ENCODE results near the gene KRTAP3-3. TPM values are rescaled to one million over a fixed set of nuclear protein-coding genes. Genes with fewer than 3 reads are reported as not detected.

The KRTAP3-3 gene
- total and polyA plus RNA-seq, 5 donors from 2014 or later = not detected

- H3K36me3 ChIP-seq (ENCODE audit: control insufficient read depth, insufficient read depth, low read length) = no peaks in the 10 kb centered on the region
- no peaks in the 10 kb centered on the region for H3K36me3 Mint-ChIP-seq
- no peak overlapping the region for H3K4me3 ChIP-seq (ENCODE audit: low read depth, low read length)
- H3K4me1 Mint-ChIP-seq = no peaks in the 10 kb centered on the region
- DNase-seq (no peak), ATAC-seq (ENCODE audit: low read depth in 2 of 2) (no peak)
- no peak overlapping the region for H3K27ac Mint-ChIP-seq
- H3K4me1 ChIP-seq (ENCODE audit: control insufficient read depth, insufficient read depth, low read length, poor library complexity, severe bottlenecking) = no peaks in the 10 kb centered on the region
- peaks cover 29% of the 10 kb centered on the region for H3K27me3 Mint-ChIP-seq
- H3K9me3 Mint-ChIP-seq = peaks cover 0 to 1% (median 0%) of the 10 kb centered on the region in 7 donors
- H3K27me3 ChIP-seq (ENCODE audit: control insufficient read depth, insufficient read depth, low read length) = peaks cover 9% of the 10 kb centered on the region
- no peak overlapping the region for H3K27ac ChIP-seq (ENCODE audit: insufficient read depth, low read length, poor library complexity, severe bottlenecking)
- no peaks in the 10 kb centered on the region for H3K9me3 ChIP-seq (ENCODE audit: control insufficient read depth in 2 of 2, low read length in 2 of 2)
- H3K4me3 Mint-ChIP-seq = no peak overlapping the region
Measured at GRCh38 chr17:41024697-41025096, 30.7 kb upstream of the KRTAP3-3 start.

GRCh38 chr17:41020336-41020735 is 26.4 kb upstream of the KRTAP3-3 start:
- no peak overlapping the region for H3K4me3 Mint-ChIP-seq
- Histone ChIP-seq H3K9me3 (ENCODE audit: control insufficient read depth in 2 of 2, low read length in 2 of 2) (no peaks in the 10 kb centered on the region), H3K36me3 (ENCODE audit: control insufficient read depth, insufficient read depth, low read length) (no peaks in the 10 kb centered on the region), H3K27ac (ENCODE audit: insufficient read depth, low read length, poor library complexity, severe bottlenecking) (no peak overlapping the region), H3K27me3 (ENCODE audit: control insufficient read depth, insufficient read depth, low read length) (peaks cover 16% of the 10 kb centered on the region), H3K4me1 (ENCODE audit: control insufficient read depth, insufficient read depth, low read length, poor library complexity, severe bottlenecking) (no peaks in the 10 kb centered on the region), H3K4me3 (ENCODE audit: low read depth, low read length) (no peak overlapping the region)
- no peak for ATAC-seq (ENCODE audit: low read depth in 2 of 2)
- peaks cover 16% of the 10 kb centered on the region for H3K27me3 Mint-ChIP-seq
- DNase-seq = no peak
- H3K4me1 Mint-ChIP-seq = no peaks in the 10 kb centered on the region
- H3K9me3 Mint-ChIP-seq = peaks cover 0 to 1% (median 0%) of the 10 kb centered on the region in 7 donors
- H3K27ac Mint-ChIP-seq = no peak overlapping the region
- no peaks in the 10 kb centered on the region for H3K36me3 Mint-ChIP-seq

- Histone ChIP-seq H3K27ac (ENCODE audit: insufficient read depth, low read length, poor library complexity, severe bottlenecking) (no peak overlapping the region), H3K27me3 (ENCODE audit: control insufficient read depth, insufficient read depth, low read length) (peaks cover 16% of the 10 kb centered on the region), H3K4me3 (ENCODE audit: low read depth, low read length) (no peak overlapping the region), H3K36me3 (ENCODE audit: control insufficient read depth, insufficient read depth, low read length) (no peaks in the 10 kb centered on the region), H3K9me3 (ENCODE audit: control insufficient read depth in 2 of 2, low read length in 2 of 2) (no peaks in the 10 kb centered on the region), H3K4me1 (ENCODE audit: control insufficient read depth, insufficient read depth, low read length, poor library complexity, severe bottlenecking) (no peaks in the 10 kb centered on the region)
- Mint-ChIP-seq H3K9me3 (peaks cover 0 to under 1% (median 0%) of the 10 kb centered on the region in 7 donors), H3K36me3 (no peaks in the 10 kb centered on the region), H3K27me3 (peaks cover 12% of the 10 kb centered on the region), H3K27ac (no peak overlapping the region), H3K4me1 (no peaks in the 10 kb centered on the region), H3K4me3 (no peak overlapping the region)
- DNase-seq (no peak), ATAC-seq (ENCODE audit: low read depth in 2 of 2) (no peak)
Measured at GRCh38 chr17:41019415-41019814, 25.5 kb upstream of the KRTAP3-3 start.

- no peaks in the 10 kb centered on the region for H3K36me3 Mint-ChIP-seq
- no peak overlapping the region for H3K27ac ChIP-seq (ENCODE audit: insufficient read depth, low read length, poor library complexity, severe bottlenecking)
- H3K27me3 Mint-ChIP-seq = peaks cover 12% of the 10 kb centered on the region
- H3K36me3 ChIP-seq (ENCODE audit: control insufficient read depth, insufficient read depth, low read length) = no peaks in the 10 kb centered on the region
- no peak overlapping the region for H3K4me3 ChIP-seq (ENCODE audit: low read depth, low read length)
- no peaks in the 10 kb centered on the region for H3K4me1 ChIP-seq (ENCODE audit: control insufficient read depth, insufficient read depth, low read length, poor library complexity, severe bottlenecking)
- DNase-seq (no peak), ATAC-seq (ENCODE audit: low read depth in 2 of 2) (no peak)
- H3K27ac Mint-ChIP-seq = no peak overlapping the region
- no peak overlapping the region for H3K4me3 Mint-ChIP-seq
- H3K27me3 ChIP-seq (ENCODE audit: control insufficient read depth, insufficient read depth, low read length) = peaks cover 15% of the 10 kb centered on the region
- H3K9me3 Mint-ChIP-seq = no peaks in the 10 kb centered on the region
- no peaks in the 10 kb centered on the region for H3K4me1 Mint-ChIP-seq
- H3K9me3 ChIP-seq (ENCODE audit: control insufficient read depth in 2 of 2, low read length in 2 of 2) = no peaks in the 10 kb centered on the region
Measured at GRCh38 chr17:41018541-41018940, 24.6 kb upstream of the KRTAP3-3 start.

- no peak for DNase-seq
- H3K36me3 Mint-ChIP-seq = no peaks in the 10 kb centered on the region
- Histone ChIP-seq H3K9me3 (ENCODE audit: control insufficient read depth in 2 of 2, low read length in 2 of 2) (no peaks in the 10 kb centered on the region), H3K4me1 (ENCODE audit: control insufficient read depth, insufficient read depth, low read length, poor library complexity, severe bottlenecking) (no peaks in the 10 kb centered on the region), H3K27ac (ENCODE audit: insufficient read depth, low read length, poor library complexity, severe bottlenecking) (no peak overlapping the region), H3K27me3 (ENCODE audit: control insufficient read depth, insufficient read depth, low read length) (peaks cover 15% of the 10 kb centered on the region), H3K4me3 (ENCODE audit: low read depth, low read length) (no peak overlapping the region), H3K36me3 (ENCODE audit: control insufficient read depth, insufficient read depth, low read length) (no peaks in the 10 kb centered on the region)
- no peak overlapping the region for H3K27ac Mint-ChIP-seq
- no peak overlapping the region for H3K4me3 Mint-ChIP-seq
- H3K4me1 Mint-ChIP-seq = no peaks in the 10 kb centered on the region
- H3K9me3 Mint-ChIP-seq = no peaks in the 10 kb centered on the region
- H3K27me3 Mint-ChIP-seq = peaks cover 16% of the 10 kb centered on the region
- ATAC-seq (ENCODE audit: low read depth in 2 of 2) = no peak
Measured at GRCh38 chr17:41016578-41017215, 22.7 kb upstream of the KRTAP3-3 start.

GRCh38 chr17:41015454-41015853 is 21.5 kb upstream of the KRTAP3-3 start:
- Mint-ChIP-seq H3K27me3 (peaks cover 24% of the 10 kb centered on the region), H3K4me3 (no peak overlapping the region), H3K27ac (no peak overlapping the region), H3K4me1 (no peaks in the 10 kb centered on the region), H3K36me3 (no peaks in the 10 kb centered on the region), H3K9me3 (no peaks in the 10 kb centered on the region)
- ATAC-seq (ENCODE audit: low read depth in 2 of 2) (no peak), DNase-seq (no peak)
- Histone ChIP-seq H3K27me3 (ENCODE audit: control insufficient read depth, insufficient read depth, low read length) (peaks cover 13% of the 10 kb centered on the region), H3K4me3 (ENCODE audit: low read depth, low read length) (no peak overlapping the region), H3K4me1 (ENCODE audit: control insufficient read depth, insufficient read depth, low read length, poor library complexity, severe bottlenecking) (no peaks in the 10 kb centered on the region), H3K36me3 (ENCODE audit: control insufficient read depth, insufficient read depth, low read length) (no peaks in the 10 kb centered on the region), H3K27ac (ENCODE audit: insufficient read depth, low read length, poor library complexity, severe bottlenecking) (no peak overlapping the region), H3K9me3 (ENCODE audit: control insufficient read depth in 2 of 2, low read length in 2 of 2) (no peaks in the 10 kb centered on the region)

GRCh38 chr17:41013606-41014005 is 19.6 kb upstream of the KRTAP3-3 start:
- Mint-ChIP-seq H3K27me3 (peaks cover 23% of the 10 kb centered on the region), H3K4me3 (no peak overlapping the region), H3K4me1 (no peaks in the 10 kb centered on the region), H3K9me3 (no peaks in the 10 kb centered on the region), H3K36me3 (no peaks in the 10 kb centered on the region), H3K27ac (no peak overlapping the region)
- Histone ChIP-seq H3K36me3 (ENCODE audit: control insufficient read depth, insufficient read depth, low read length) (no peaks in the 10 kb centered on the region), H3K4me1 (ENCODE audit: control insufficient read depth, insufficient read depth, low read length, poor library complexity, severe bottlenecking) (no peaks in the 10 kb centered on the region), H3K27me3 (ENCODE audit: control insufficient read depth, insufficient read depth, low read length) (peaks cover 9% of the 10 kb centered on the region), H3K4me3 (ENCODE audit: low read depth, low read length) (no peak overlapping the region), H3K27ac (ENCODE audit: insufficient read depth, low read length, poor library complexity, severe bottlenecking) (no peak overlapping the region), H3K9me3 (ENCODE audit: control insufficient read depth in 2 of 2, low read length in 2 of 2) (no peaks in the 10 kb centered on the region)
- ATAC-seq (ENCODE audit: low read depth in 2 of 2) = no peak
- no peak for DNase-seq

- H3K4me3 ChIP-seq (ENCODE audit: low read depth, low read length) = no peak overlapping the region
- H3K27ac ChIP-seq (ENCODE audit: insufficient read depth, low read length, poor library complexity, severe bottlenecking) = no peak overlapping the region
- peaks cover 6% of the 10 kb centered on the region for H3K27me3 ChIP-seq (ENCODE audit: control insufficient read depth, insufficient read depth, low read length)
- ATAC-seq (ENCODE audit: low read depth in 2 of 2) (no peak), DNase-seq (no peak)
- H3K36me3 Mint-ChIP-seq = no peaks in the 10 kb centered on the region
- H3K4me3 Mint-ChIP-seq = no peak overlapping the region
- no peaks in the 10 kb centered on the region for H3K9me3 ChIP-seq (ENCODE audit: control insufficient read depth in 2 of 2, low read length in 2 of 2)
- H3K27ac Mint-ChIP-seq = no peak overlapping the region
- H3K4me1 Mint-ChIP-seq = no peaks in the 10 kb centered on the region
- no peaks in the 10 kb centered on the region for H3K4me1 ChIP-seq (ENCODE audit: control insufficient read depth, insufficient read depth, low read length, poor library complexity, severe bottlenecking)
- H3K9me3 Mint-ChIP-seq = no peaks in the 10 kb centered on the region
- peaks cover 27% of the 10 kb centered on the region for H3K27me3 Mint-ChIP-seq
- no peaks in the 10 kb centered on the region for H3K36me3 ChIP-seq (ENCODE audit: control insufficient read depth, insufficient read depth, low read length)
Measured at GRCh38 chr17:41013181-41013580, 19.2 kb upstream of the KRTAP3-3 start.
